Eye (tissue), 1 donor: ENCODE results near the gene FGF7.
"Not testable (repeated sequence)": the region's sequence is repeated elsewhere in the genome, so short reads cannot be mapped to it uniquely, and the experiment has no call there.

ENCODE experiments used
- DNase-seq: peaks from one replicate; pipeline ENCODE4 v3.0.0-alpha.2; 2015

FGF7 gene

DNA sequence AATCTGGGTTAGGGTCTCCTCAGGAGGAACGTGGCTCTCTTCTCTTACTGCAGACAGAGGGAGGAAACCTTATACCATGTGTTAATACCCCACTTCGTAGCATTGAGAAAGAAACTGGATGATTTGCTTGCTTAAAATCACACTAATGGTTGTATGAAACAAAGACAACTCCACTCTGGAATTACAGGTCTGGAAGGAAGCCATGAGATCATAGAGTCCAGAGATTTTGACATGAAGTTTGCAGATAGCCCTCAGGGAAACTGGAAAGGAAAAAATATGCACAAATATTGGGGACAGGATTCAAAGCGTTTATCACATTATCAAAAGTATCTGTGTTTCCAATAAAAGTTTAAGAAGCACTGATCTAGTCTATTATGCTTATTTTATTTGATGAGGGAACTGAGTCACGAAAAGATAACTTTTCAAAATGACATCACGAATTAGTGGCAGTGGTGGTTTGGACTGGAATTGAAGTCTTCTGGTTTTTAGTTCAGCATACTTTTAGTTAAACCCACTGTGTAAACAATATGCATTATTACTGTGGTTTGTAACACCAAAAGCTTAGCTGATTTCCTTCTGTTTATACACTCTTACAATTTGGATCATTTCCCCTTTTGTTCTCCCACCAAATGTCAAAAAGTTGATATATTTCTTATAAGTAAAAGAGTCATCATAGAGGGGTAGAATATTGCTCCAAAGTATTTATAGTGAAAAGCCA is 16.8 kb downstream of the FGF7 start:
- no peak for DNase-seq

DNA sequence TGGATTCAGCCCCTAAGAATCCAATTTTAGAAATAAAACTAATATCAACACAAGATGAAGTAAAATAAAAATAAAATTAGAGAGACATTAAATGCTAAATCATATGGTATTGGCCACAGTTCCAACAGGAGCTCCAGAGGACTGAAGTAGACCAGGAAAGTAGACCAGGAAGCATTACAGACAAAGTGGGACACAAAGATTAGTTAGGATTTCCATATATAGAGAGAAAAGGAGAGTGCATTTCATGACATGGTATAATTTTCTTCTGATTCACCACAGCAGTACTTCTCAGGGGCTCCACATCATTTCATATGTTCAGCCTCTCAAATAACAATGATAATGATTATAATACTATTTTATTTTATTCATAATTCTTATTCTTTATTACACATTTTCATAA is 18.3 kb downstream of the FGF7 start:
- no peak for DNase-seq

DNA sequence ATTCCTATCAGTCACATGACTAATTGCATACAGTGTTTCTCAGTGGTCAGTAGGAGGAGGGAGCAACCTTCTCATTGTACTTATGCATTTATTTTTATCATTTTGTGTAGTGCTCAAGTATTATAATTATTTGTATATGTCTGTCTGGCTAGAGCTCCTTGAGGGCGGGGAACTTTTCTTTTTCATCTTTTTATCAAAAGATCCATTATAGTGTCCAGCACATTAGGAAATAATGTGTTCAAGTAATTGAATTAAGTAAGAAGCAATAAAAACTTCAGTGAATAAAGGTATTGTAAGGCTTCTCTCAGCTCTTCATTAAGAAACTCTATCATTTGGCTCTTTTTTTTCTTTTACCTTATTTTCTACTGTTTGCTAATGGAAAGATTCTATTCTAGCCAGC is 18.8 kb downstream of the FGF7 start:
- no peak for DNase-seq

GRCh38 chr15:49452595-49452994 is 29.6 kb downstream of the FGF7 start:
- DNase-seq = no peak

GRCh38 chr15:49456166-49456565 is 33.1 kb downstream of the FGF7 start:
- DNase-seq = no peak

DNA sequence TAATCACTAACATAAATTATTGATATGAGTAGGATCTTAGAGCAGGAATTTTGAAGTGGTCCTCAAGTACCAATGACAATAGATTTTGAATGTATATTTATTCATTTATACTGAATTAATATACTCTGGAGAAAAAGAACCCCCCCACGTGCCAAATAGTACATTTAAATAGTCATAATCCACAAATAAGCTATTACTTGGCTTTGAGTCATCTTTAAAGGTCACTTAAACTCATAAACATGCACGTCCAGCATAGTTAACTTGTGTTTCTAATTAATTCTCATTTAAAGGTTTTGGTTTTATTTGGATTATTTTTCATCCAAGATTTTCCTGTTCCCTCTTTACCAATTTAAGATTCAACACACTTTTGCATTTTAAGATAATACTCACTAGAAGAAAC is 35.1 kb downstream of the FGF7 start:
- no peak for DNase-seq

DNA sequence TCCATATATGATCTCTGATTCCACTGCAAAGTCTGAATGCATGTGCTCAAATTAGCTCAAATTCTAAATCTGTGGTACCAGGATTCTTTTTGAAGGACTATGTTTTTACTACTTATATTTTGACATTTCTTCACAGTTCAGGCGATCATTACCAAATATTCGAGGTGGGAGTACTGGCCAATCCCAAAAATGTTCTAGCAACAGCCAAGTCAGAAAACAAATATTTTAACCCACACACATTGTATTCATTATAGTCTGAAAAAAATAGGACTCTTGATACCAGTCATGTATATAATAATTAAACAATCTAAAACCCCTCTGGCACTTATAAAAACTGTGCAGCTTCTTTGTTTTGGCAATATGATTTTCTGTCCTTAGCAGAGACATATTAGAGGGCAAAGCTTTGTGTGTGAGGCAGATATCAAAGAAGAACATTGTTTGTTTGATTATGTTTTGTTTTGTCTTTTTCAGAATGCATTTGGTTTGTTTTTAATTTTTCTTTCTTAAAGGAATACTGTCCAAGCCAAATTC is 37.4 kb downstream of the FGF7 start:
- DNase-seq = no peak

DNA sequence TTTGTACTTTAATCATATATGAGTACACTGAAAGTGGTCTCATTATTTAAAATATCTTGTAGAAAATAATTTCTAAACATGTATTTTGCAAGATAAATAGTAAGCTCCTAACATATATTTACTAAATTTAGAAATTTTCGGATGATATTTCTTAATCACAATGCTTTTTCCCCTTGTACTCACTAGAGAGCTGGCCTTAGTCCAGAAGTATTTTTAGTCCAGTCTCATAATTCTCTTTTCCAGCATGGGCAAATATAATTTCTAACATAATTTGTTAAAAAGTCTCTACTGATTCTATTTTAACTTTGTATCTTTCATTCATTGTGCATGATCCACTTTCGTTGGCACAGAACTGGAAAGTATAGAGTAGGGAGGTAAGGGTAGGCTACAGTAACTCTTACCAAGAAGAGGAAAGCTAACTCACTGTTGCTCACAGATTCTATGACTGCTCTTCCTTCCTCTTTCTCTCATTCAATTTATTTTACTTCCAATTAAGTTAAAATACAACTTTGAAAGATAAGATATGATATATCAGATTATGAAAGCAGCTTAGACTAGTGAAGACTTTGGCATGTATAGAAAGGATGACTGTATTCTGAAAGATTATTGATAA is 39.3 kb downstream of the FGF7 start:
- DNase-seq = no peak

DNA sequence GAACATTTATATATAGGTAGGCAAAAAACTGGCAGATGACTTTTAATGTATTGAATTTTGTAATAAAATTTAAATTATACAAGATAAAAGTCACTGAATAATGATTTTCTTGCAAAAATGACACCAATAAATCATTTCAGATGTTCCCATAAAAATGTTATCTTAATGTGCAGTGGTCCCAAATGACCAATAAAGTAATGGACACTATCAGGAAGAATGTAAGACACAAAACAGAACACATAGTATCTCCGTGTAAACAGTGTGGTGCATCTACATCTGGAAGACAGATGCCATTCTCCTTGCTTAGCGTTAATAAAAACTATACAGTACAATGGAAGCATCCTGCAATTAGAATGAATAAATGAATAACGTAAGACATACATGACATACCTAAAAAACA is 41.5 kb downstream of the FGF7 start:
- no peak for DNase-seq

- no peak for DNase-seq
Observed at GRCh38 chr15:49466119-49466518, 43.1 kb downstream of the FGF7 start.

DNA sequence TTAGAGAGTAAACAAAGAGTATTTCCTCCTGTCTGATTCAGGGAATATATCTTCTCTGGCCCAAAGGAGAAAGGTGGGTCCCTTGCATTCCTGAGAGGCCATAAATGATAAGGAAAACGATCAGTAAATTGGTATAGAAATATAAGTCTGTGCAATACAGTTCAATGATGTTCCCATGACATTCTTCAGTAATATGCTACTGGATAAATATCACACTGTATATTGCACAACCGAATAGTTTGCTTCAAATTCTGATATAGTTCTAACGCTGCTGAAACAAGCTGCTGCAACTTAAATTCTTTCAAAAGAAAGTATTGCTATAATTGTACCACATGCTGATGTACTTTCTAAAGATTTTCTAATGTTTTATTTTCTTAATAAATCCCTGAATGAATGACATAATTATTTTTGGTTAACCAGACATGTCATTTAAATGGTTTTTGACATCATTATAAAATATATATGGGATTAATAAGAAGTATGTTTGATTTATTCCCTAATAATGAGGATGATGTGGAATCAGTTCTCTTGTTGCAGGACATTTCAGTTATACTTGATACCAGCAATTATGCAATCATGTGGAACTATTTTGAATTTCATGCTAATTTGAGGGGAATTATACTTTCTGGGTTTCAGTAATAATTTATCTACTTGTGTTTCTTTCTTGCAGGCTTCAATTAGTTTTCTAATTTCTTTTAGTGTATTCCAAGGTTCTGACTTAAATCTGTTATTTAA is 44.9 kb downstream of the FGF7 start:
- no peak for DNase-seq

- no peak for DNase-seq
Observed at GRCh38 chr15:49468481-49468839, 45.4 kb downstream of the FGF7 start.

DNA sequence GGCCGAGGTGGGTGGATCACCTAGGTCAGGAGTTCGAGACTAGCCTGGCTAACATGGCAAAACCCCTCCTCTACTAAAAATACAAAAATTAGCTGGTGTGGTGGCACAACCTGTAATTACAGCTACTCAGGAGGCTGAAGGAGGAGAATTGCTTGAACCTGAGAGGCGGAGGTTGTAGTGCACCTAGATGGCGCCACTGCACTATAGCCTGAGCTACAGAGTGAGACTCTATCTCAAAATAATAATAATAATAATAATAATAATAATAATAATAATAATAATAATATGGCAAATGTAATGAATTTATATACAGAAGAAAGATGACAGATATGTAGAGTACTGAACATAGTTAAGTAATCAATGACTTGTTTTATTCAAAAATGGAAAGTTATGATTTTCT is 48.2 kb downstream of the FGF7 start:
- not testable (repeated sequence) for DNase-seq

DNA sequence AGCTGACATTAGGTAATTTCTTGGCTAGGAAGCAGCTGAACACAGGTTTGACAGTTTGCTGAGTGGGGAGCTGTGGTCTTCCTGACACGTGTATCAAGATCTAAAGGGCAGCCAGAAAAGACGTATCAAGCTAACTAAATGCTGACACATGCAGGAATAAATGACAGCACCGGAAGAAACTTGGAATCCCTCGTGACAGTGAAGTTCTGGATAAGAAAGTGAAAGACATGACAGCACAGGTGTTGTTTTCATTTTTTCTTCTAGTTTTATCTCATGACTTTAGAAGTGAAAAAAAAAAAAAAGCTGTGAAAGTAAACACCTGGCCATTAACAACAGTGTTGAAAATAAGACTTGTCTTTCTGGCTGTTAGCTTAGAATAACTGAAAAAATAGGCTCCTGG is 48.7 kb downstream of the FGF7 start:
- DNase-seq = no peak

DNA sequence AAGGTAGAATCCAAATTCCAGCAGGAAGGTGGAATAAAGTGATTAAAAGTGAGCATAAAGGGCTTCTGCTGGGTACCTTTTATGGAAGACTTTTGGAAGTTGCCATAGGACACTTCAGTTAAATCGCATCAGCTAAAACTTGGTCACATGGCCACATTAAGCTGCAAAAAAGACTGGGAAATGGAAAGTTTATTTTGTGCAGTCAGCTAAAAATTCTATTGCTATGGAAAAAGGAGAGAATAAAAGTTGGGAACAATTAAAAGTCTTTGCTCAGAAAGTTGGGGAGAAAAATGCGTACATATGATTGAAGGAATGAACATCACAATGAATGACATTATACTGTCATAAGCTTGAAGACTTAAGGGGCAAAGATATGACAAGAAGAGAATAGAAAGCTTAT is 49.3 kb downstream of the FGF7 start:
- no peak for DNase-seq

GRCh38 chr15:49473031-49473430 is 50.0 kb downstream of the FGF7 start:
- no peak for DNase-seq

DNA sequence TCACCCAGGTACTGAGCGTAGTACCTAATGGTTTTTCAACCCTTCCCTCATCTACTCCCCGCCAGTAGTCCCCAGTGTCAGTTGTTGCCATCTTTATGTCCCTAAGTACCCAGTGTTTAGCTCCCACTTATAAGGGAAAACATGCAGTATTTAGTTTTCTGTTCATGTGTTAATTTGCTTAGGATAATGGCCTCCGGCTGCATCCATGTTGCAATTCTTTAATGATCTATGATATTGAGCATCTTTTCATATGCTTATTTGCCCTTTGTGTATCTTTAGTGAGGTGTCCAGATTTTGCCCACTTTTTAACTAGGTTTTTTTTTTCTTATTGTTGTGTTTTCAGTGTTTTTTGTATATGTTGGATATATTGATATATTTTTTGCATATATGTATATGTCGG is 55.0 kb downstream of the FGF7 start:
- DNase-seq = not testable (repeated sequence)

DNA sequence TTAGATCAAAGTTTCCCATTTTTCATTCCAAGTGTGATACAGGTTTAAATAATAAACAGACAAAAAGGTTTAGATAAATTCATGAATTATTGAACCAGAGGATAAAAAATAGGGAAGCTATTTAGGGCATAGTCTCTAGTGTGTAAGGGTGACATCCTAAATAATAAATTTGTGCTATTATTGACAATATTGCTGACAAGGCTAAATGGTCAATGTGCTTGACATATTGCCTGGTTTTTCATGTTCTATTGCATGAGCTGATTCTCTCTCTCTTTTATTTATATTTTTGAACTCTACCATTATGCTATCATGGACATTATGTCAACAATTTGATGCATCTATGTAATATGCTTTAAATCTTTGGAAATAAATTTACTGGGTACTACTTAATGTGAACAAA is 55.9 kb downstream of the FGF7 start:
- DNase-seq = not testable (repeated sequence)

DNA sequence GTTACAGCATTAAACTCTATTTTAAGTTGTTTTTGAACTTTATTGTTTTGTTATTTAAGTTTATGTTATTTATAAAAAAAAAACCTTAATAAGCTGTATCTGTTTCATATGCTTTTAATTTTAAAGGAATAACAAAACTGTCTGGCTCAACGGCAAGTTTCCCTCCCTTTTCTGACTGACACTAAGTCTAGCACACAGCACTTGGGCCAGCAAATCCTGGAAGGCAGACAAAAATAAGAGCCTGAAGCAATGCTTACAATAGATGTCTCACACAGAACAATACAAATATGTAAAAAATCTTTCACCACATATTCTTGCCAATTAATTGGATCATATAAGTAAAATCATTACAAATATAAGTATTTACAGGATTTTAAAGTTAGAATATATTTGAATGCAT is 62.4 kb downstream of the FGF7 start:
- DNase-seq = peak; percentile 22

- no peak for DNase-seq
Observed at GRCh38 chr15:49490966-49491365, 67.9 kb downstream of the FGF7 start.

- no peak for DNase-seq
Observed at GRCh38 chr15:49492151-49492550, 69.1 kb downstream of the FGF7 start.

DNA sequence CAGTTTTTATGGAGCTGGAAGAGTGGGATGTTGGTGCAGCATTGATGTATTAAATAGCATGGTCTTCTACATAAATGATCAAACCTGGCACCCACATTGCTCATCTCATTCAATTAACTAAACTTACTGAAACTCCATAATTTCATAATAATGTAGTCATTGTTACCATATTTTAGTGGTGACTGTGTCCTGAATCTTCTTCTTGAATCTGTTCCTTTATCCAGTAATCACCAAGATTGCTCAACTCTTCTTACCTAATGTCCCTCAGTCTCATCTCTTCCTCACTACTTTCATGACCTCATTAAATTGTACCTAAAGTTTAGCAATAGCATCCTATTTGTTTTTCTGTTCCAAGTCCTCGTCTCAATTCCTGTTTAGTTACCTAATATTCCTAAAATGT is 69.8 kb downstream of the FGF7 start:
- no peak for DNase-seq

DNA sequence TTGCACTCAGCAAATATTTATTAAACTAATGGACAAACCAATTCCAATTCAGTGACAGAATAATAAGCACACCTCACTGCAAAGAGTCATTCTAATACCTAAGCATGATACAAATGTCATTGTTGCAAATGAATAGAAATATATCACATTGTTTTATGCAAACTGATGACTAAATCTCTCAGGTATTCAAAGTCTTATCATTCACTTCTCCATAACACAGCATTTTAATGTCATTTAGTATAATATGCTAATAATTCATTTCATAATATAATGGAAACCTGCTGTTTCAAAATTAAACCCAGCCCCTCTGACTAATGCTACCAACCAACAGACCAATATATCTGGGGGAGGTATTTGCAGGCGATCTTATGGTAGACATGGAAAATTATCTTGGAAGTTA is 71.8 kb downstream of the FGF7 start:
- no peak for DNase-seq
